ENCODE results near the gene POLL.

DNA sequence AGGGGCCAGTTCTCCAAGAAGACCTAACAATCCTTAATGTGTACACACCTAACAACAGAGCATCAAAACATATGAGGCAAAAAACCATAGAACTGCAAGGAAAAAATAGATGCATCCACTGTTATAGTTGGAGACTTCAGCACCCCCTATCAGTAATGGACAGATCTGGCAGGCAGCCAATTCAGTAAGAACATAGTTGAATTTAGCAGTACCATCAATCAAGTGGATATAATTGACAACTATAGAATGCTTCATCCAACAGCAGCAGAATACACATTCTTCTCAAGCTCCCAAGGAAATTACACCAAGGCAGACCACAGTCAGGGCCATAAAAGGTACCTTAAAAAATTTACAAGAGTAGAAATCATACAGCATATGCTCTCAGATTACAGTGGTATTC, 42.2 kb downstream of the POLL start:
- TF ChIP-seq, protein P1, sequence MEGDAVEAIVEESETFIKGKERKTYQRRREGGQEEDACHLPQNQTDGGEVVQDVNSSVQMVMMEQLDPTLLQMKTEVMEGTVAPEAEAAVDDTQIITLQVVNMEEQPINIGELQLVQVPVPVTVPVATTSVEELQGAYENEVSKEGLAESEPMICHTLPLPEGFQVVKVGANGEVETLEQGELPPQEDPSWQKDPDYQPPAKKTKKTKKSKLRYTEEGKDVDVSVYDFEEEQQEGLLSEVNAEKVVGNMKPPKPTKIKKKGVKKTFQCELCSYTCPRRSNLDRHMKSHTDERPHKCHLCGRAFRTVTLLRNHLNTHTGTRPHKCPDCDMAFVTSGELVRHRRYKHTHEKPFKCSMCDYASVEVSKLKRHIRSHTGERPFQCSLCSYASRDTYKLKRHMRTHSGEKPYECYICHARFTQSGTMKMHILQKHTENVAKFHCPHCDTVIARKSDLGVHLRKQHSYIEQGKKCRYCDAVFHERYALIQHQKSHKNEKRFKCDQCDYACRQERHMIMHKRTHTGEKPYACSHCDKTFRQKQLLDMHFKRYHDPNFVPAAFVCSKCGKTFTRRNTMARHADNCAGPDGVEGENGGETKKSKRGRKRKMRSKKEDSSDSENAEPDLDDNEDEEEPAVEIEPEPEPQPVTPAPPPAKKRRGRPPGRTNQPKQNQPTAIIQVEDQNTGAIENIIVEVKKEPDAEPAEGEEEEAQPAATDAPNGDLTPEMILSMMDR (IDR thresholded peaks at IDR 0.05): no peak
- TF ChIP-seq POLR2A (IDR thresholded peaks at IDR 0.05): no peak

Measured in heart left ventricle (tissue), 13 donors.